HG03469 (cell line): ENCODE results near the gene KCNH6.

Experiments
- ATAC-seq: cut with Tn5 transposase; IDR thresholded peaks from one replicate; pipeline ENCODE4 v1.9.1; 2021; ENCODE audit warnings: mild to moderate bottlenecking, moderate library complexity, moderate number of reproducible peaks; ENCODE audit not compliant: unreplicated experiment

Gene KCNH6

DNA sequence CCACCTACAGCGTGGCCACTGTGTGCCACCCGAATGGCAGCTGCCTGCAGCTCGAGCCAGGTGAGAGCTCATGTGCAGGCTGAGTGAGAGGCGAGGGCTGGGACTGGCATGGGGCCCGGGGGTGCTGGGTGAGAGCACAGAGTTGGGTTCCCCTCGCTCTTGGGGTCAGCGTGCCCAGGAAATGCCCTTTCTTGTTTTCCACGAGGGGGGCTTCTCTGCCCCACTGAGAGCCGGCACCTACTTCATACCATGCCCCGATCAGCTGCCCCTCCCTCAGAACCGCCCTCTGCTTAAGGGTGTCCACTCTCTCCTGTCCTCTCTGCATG lies 36.2 kb upstream of the KCNH6 start:
- ATAC-seq: no peak

DNA sequence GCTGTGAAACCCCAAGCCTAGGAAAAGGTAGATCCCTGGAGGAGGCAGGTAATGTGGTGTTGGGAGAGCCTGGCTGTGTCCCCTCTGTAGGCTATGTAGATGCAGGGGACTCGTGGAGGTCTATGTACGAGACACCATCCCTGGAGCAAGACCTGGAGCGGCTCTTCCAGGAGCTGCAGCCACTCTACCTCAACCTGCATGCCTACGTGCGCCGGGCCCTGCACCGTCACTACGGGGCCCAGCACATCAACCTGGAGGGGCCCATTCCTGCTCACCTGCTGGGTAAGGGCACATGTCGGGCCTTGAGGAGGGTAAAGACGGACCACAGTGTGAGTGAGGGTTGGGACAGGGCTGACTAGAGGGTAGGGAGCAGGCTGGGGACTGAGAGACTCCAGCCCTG lies 34.3 kb upstream of the KCNH6 start:
- ATAC-seq: no peak

DNA sequence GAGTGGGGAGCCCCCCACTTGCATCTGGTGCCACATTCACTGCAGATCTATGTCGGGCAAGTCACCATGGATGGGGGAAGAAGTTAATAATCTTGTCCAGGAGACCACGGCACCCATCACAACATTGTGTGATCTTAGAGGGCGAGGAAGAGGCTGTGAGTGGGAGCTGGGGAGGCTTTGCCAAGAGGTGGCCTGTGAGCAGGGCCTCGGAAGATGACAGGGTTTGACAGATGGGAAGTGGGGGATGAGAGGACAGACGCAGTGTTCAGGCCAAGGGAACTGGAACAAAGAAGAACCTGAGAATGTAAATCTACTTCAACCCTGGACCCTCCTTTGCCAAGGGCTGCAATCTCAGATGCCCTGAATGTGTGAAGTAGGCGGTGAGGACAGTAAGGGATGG lies 33.9 kb upstream of the KCNH6 start:
- no peak for ATAC-seq

DNA sequence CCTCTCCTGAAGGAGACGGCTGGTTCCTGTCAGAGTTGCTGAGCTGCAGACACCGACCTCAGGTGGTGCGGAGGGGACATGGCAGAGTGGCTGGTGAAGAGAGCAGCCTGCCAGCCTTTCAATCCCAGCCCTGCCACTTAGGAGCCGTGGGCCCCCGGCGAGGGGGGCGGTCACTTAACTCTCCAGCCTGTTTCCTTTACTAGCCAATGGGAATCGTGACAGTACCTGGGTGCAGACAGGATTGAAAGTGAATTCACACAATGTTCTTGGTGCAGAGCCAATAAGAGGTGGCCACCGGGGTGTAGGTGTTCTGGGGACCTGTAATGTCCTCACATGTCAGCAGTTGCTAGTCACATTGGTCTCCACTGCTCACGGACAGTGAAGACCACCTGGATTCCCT lies 32.8 kb upstream of the KCNH6 start:
- ATAC-seq: no peak

DNA sequence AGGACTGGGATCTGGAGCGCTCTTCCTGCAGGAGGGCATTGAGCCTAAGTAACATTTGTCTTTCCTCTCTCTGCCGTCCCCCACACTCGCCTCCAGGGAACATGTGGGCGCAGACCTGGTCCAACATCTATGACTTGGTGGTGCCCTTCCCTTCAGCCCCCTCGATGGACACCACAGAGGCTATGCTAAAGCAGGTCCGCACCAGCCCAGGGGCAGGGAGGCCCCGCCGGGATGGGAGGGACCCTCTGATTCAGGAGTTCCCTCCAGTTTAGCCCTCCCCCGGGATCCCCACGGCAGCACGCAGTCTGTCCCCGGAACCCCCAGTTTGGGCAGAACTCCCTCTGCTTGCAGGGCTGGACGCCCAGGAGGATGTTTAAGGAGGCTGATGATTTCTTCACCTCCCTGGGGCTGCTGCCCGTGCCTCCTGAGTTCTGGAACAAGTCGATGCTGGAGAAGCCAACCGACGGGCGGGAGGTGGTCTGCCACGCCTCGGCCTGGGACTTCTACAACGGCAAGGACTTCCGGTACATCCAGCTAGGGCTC lies 32.2 kb upstream of the KCNH6 start:
- no peak for ATAC-seq

DNA sequence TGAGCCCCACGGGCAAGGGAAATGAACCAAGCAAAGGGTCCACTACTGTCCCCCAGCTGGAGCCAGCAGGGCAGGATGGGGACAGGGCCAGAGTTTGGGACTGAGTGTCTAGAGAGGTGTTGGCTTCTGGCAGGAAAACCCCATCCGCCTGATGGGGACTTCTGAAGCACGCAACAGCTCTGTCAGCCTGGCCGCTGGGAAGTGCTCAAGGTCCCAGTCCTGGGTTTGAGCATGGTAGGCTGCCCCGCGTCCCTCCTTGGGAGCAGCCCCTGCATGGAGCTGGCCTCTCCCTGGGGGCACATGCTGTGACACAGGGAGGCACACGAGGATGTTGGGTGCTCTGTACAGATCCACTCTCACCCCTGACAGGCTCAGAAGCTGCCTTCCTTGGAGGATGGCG lies 31.7 kb upstream of the KCNH6 start:
- no peak for ATAC-seq

DNA sequence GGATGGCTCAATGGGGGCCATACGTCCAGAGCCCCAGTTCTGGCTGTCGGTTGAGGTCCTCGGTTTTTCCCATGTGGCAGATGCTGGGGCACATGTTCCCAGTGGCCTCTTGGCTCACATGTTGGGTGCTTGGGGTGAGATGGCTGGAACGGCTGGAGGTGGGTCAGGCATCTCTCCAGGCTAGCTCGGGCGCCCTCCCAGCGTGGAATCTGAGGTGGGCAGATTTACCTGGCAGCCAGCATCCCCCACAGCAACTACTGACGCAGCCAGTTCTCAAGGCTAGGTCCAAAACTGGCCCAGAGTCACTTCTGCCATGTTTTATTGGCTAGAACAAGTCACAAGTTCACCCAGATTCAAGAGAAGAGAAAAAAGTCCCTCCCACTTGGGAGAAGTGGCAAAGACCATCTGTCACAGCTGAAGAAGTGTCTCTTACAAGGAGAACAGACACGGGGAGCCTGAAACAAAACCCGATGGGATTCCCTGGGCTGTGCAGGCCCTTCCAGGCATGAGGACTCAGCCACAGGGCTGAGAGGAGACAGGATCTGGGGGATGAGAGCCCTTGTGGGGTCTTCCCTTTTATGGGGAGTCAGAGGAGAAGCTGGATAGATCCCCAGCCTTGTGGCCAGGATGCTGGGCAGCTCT lies 31.1 kb upstream of the KCNH6 start:
- ATAC-seq: no peak

DNA sequence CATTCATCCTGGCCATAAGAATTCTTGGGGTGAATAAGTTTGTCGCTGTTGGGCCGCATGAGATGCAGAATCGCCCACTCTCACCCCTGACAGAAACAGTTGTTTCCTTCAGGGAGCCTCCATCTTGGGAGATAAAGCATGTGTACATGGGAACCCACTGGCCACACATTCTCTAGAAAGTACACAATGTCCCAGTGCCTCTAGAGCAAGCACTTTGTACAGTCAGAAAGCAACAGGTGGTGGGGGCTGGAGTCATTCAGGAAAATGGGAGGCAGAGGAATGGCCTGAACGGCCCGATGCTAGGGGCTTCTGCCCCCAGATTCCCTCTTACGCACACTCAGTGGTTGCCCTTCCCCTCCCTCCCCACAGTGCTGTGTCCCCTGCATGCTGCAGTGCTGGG lies 30.2 kb upstream of the KCNH6 start:
- ATAC-seq: no peak

DNA sequence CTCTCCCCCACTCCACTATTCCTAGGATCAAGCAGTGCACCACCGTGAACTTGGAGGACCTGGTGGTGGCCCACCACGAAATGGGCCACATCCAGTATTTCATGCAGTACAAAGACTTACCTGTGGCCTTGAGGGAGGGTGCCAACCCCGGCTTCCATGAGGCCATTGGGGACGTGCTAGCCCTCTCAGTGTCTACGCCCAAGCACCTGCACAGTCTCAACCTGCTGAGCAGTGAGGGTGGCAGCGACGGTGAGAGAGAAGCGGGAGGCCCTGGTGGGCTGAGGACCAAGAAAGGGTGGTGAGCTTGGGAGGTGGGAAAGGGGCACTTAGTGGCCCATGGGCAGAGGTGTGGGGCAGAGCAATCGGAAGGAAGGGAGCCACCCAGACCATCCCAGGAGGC lies 29.7 kb upstream of the KCNH6 start:
- ATAC-seq: no peak

DNA sequence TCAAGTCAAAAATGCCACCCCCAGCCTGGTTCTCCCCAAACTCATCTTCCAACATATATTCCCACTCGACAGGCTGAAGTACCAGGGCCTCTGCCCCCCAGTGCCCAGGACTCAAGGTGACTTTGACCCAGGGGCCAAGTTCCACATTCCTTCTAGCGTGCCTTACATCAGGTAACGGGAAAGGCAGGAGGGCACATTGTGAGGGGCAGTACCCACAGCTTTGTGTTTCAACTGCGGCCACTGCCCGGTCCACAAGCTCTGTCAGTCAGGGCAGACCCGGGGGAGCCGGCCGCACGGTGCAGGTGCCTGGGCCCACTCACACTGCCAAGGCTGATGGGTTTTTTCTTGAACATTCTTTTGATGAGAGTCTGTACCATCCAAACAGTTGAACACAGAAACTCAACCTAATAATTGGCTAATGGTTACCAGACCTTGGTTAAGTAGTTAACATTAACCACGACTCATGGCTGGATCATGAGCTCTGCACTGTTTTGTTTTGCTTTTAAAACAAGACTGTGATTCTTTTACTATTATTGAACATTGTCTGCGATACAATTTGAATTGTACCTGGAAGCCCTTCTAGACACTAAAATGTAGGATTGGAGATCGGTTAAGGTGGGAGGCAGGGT lies 28.7 kb upstream of the KCNH6 start:
- no peak for ATAC-seq

DNA sequence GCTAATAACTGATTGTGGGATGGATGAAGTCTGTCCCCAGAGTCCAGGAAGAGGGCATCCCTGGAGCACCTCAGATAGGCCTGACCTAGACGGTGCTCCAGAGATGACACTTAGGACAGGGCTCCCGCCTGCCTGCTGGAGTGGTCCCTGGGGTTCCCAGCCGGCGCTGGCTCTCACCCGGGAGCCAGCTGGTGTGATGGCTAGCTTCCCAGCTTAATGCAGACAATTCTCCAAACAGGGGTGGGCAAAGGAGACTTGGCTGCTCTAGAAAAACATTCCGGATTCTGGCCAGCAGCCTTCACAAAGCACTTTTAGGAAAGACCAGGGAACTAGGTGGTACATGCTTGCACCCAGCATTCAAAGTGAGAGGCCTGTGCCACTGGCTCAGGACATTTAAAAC lies 27.7 kb upstream of the KCNH6 start:
- no peak for ATAC-seq

DNA sequence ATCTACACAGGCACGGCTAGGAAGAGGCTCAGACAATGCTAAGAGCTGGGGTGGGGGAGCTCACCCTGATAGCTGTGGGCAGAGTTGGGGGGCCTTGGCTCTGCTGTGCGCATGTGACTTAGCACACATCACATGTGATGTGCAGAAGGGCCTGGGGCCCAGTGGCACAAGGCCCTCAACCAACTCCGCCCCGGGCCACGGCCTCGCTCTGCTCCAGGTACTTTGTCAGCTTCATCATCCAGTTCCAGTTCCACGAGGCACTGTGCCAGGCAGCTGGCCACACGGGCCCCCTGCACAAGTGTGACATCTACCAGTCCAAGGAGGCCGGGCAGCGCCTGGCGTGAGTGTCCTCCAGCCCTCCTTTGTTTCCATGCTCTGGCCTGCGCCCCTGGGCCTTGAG lies 27.0 kb upstream of the KCNH6 start:
- no peak for ATAC-seq

DNA sequence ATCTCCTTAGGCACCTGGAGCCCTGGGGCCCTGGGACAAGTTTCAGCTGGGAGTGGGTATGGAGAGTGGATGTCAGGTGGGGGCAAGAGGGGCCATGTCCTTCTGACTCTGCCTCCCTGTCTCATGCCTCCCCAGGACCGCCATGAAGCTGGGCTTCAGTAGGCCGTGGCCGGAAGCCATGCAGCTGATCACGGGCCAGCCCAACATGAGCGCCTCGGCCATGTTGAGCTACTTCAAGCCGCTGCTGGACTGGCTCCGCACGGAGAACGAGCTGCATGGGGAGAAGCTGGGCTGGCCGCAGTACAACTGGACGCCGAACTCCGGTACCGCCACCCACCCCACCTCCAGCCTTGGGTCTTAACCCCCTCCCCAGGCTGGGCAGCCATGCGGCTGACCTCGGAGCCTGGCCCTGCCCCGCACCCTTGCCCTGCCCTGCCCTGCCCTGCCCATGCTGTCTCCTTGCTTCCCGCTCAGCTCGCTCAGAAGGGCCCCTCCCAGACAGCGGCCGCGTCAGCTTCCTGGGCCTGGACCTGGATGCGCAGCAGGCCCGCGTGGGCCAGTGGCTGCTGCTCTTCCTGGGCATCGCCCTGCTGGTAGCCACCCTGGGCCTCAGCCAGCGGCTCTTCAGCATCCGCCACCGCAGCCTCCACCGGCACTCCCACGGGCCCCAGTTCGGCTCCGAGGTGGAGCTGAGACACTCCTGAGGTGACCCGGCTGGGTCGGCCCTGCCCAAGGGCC lies 26.3 kb upstream of the KCNH6 start:
- no peak for ATAC-seq

DNA sequence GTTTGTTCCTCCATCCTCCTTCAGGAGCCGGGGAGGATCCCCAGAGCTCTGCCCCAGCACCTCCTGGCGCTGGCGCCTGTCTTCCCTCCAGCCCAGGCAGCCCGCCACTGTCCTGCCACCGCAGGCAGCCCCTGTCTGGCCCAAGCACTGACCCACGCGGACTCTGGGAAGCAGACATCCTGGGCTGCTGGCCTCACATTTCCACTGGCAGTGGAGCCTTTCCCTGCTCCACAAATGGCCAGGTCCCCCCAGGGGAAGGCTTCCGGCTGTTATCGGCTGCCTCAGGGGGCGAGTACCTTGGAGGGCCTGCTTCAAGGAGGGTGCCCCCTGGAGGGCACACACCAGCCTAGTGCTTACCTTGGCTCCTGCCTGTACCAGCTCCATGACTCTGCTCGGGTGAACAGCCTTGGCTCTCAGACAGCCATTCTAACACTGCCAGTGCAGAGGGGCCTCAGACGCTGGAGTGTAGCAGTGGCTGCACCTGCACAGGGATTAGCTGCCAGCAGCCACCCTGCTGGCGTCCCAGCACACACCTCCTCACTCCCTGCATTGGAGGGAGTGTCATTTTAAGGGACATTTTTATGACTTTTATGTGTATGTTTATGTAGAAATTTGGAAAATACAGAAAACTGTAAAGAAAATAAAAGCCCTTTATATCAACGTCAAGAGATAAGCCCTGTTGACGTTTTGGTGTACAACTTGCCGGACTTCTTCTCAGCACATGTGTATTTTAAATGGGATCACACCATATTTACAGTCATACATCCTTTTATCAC lies 25.3 kb upstream of the KCNH6 start:
- ATAC-seq: no peak

DNA sequence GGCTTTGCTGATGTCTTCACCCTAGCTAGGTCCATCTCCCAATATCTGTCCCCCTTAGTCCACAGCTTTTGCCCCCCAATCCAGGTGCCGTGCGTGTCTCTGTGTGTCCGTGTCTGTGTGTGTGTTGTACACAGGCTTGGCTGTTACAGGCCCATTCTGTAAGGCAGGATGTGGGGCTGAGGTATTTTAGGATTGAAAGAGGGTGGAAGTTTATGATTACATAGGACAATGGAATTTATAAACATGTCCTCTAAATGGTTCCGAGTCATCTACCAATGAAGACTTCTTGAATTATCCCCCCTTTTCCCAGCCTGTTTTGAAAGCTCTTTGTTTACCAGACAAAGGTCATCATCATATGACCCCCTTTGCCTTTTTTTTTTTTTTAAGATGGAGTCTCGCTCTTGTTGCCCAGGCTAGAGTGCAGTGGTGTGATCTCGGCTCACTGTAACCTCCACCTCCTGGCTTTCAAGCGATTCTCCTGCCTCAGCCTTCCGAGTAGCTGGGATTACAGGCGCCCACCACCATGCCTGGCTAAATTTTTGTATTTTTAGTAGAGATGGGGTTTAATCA lies 24.4 kb upstream of the KCNH6 start:
- ATAC-seq: no peak

DNA sequence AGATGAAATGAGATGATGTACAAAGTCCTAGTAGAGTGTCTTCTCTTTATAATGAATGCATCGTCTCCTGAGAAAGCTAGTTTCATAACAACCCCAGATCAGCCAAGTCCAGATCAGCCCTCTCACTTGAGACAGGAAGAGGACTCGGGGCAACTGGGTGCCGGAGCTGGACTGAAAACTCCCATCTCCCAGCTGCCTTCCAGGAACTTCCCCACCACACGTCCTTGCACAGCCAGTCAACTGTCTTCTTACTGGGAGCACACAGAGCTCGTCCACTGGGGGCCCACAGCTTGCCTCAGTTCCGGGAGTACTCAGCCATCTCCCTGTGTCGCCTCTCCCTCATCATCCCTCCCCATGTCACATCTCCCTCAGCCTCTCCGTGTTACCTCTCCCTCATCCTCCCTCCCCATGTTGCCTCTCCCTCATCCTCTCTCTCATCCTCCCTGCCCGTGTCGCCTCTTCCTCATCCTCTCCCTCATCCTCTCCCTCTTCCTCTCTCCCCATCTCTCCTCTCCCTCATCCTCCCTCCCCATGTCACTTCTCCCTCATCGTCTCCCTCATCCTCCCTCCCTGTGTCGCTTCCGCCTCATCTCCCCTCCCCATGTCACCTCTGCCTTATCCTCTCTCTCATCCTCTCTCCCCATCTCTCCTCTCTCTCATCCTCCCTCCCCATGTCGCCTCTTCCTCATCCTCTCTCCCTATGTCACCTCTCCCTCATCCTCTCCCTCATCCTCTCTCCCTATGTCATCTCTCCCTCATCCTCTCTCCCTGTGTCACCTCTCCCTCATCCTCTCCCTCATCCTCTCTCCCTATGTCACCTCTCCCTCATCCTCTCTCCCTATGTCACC lies 22.4 kb upstream of the KCNH6 start:
- ATAC-seq: no peak

DNA sequence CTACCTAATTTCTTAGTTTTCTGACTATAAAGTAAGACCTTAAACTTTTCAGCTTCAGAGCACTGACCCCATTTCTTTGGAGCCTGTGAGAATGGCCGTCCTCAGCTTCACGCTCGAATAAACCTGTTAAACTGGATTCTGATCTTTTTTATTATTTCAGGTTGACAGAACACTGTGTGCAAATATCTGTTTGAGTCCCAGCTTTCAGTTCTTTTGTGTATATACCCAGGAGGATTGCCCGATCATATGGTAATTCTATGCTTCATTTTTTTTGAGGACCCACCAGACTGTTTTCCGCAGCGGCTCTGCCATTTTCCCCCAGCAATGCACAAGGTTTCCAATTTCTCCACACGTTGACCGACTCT lies 19.8 kb upstream of the KCNH6 start:
- ATAC-seq: no peak

DNA sequence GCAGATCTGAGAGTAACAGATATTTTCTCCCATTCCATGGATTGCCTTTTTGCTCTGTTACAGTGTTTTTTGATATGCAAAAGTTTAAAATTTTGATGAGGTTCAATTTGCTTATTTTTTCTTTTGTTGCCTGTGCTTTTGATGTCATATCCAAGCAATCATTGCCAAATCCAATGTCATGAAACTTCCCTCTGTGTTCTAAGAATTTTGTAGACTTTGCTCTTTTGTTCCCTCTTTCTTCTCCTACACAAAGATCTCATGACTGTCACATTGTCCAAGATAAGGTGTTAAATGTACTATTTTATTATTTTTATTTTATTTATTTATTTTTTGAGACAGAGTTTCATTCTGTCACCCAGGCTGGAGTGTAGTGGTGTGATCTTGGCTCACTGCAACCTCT lies 18.9 kb upstream of the KCNH6 start:
- no peak for ATAC-seq

DNA sequence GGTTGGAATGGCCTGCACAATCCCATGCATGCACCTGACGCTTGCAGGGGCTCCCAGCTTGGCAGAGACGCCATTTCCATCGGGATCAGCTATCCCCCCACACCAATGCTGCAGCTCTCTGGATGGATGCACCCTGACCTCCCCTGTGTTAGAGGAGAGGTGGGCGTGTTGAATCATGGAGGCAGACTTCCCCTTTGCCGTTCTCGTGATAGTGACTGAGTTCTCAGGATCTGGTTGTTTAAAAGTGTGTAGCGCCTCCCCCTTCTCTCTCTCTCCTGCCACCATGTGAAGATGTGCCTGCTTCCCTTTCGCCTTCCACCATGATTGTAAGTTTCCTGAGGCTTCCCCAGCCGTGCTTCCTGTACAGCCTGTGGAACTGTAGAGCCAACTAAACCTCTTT lies 17.8 kb upstream of the KCNH6 start:
- no peak for ATAC-seq

DNA sequence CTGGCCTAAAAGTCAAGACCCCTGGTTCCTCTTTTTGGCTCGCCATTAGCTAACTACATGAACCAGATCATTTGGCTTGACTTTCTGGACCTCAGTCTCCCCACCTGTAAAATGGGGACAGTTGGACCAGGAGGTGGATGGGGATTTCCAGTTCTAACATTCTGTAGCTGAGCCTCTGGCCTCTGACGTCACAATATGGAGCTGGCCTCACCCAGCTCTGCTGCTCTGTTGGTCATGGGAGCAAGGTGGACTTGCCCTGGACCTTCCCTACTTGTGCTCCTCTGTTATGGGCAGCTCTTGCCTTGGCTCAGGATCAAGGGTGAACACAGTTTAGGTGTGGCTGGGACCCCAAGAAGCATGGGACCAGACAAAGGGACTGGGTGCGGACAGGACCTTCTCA lies 16.5 kb upstream of the KCNH6 start:
- ATAC-seq: no peak
